SIG-M5 treated with dmso at 0.1 percent for 504 hours (cell line): Measurements from ENCODE around the gene SCO2.

Experiments used
- DNase-seq: peaks from one replicate; lab custom pipeline; 2025; ENCODE audit not compliant: unreplicated experiment; lab: John Stamatoyannopoulos, UW

The SCO2 gene

DNA sequence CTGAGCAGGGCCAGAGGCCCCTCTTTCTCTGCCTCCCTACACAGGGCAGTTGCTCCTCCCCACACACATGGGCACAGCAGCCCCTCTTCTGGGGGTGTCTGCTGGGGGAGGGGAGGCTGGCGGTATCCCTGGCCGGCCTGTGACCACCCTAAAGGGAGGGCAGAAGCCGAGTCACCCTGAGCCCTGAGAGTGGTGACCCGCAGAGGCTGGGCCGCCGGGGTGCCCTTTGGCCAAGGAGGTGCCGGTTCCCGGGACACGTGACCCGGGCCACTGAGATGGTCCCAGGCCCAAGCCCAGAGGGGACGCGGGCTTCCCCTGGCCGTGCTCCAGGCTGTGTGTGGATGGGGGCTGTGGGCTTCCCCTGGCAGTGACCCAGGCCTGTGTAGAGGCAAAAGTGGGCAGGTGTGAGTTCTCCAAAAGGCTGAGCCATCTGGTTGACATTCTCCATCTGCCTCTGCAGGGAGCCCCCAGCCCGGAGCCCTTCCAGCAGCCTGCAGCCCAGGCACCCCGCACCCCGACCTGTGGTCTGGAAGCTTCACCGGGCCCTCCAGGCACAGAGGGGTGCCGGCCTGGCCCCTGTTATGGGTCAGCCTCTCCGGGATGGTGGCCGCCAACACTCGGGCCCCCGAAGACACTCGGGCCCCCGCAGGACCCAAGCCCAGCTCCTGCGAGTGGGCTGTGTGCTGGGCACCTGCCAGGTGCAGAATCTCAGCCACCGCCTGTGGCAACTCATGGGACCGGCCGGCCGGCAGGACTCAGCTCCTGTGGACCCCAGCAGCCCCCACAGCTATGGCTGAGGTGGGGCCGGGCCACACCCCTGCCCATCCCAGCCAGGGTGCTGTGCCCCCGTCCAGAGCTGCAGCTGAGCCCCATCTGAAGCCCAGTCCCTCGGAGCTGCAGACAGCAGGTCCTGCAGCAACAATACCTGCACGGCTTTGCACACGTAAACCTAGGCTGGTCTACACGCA is 43.0 kb downstream of the SCO2 start:
- DNase-seq, result no peak

- DNase-seq, result no peak
Measured at GRCh38 chr22:50481440-50482106, 43.8 kb downstream of the SCO2 start, which contains the start of gene ADM2. Gene ADM2 (plus strand): TSS chr22:50481543. CDS start chr22:50481848, 305 bp downstream.

- DNase-seq, result no peak
Measured at GRCh38 chr22:50481045-50481439, 44.4 kb downstream of the SCO2 start.

GRCh38 chr22:50479721-50480120 is 45.7 kb downstream of the SCO2 start:
- DNase-seq, result no peak

DNA sequence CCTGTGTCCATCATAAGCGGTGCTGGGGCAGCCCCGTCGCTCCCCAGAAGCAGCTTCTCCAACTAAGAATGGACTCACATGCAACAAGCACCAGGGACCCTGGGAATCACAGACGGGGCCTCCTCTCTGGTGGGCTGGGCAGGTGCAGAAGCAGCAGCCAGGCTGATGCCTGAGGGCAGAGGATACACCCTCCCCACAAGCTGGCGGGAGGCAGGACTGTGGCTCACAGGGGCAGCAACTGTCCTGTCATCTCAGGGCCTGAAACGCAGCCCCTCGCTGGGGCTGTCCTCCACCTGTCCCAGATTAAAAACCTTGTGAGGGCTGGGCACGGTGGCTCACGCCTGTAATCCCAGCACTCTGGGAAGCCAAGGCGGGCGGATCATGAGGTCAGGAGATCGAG is 47.5 kb downstream of the SCO2 start:
- no peak for DNase-seq

GRCh38 chr22:50476868-50477267 is 48.5 kb downstream of the SCO2 start:
- DNase-seq, result no peak

- DNase-seq, result no peak
Measured at GRCh38 chr22:50475652-50476002, 49.8 kb downstream of the SCO2 start.

GRCh38 chr22:50474710-50475651 is 50.4 kb downstream of the SCO2 start, which contains the start of gene SBF1:
Gene SBF1 (minus strand): TSS chr22:50475035. CDS start chr22:50474840, 195 bp downstream.
- DNase-seq, result peak; percentile 58

DNA sequence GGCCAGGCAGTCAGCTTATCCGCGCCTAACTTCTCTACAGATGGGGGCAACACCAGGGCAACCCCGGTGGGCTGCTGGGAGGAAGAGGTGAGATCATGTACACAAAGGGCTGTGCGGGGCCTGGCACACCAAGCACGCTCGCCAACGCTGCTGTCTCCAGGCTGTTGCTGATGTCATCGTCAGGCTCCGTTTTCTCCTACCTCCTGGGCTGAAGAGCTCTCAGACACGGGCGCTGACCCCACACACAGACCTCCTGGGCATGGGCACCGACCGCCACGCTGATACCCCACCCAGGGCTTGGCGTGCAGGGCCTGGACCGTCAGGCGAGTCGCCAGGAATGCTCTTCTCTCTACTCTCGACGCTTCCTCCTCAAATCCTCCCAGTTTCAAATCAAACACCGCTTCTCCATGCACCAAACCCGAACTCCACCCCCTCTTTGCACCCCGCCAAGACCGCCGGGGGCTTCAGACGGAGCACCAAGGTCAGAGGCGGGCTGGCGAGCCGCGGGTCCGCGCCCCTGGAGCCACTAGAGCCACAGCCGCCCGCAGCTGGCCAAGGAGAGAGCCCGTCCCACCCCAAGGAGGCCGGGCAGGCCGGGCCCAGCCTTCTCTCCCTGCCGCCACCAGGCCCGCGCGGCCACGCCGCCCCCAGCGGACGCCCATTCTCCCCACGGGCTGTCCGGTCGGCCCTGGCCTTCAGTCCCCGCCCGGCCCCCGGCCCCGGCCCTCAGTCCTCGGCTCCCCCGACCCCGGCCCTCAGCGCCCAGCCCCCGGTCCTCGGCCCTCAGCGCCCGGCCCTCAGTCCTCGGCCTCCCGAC is 51.3 kb downstream of the SCO2 start:
- no peak for DNase-seq
